ENCODE data around the gene CTTN.

Gene CTTN

GRCh38 chr11:70456921-70457532 lies 58.7 kb downstream of the CTTN start:
- no peak for DNase-seq

DNA sequence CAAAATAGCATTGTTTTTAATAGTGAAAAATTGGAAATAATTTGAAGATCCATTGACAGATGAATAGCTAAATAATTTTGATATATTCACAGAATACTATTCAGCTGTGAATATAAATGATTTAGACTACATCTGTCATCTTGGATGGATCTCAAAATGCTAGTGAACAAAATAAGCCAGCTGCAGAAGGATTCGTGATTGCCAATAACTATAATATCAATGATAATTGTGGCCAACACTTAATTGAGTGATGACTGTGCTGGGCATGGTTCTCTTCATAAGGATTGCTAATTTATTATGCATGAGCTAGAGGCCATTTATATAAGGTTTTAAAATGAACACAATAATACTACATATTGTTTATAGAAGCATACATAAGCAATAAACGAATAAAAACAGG lies 60.4 kb downstream of the CTTN start:
- DNase-seq = no peak

GRCh38 chr11:70460111-70460510 lies 61.8 kb downstream of the CTTN start:
- DNase-seq = no peak

DNA sequence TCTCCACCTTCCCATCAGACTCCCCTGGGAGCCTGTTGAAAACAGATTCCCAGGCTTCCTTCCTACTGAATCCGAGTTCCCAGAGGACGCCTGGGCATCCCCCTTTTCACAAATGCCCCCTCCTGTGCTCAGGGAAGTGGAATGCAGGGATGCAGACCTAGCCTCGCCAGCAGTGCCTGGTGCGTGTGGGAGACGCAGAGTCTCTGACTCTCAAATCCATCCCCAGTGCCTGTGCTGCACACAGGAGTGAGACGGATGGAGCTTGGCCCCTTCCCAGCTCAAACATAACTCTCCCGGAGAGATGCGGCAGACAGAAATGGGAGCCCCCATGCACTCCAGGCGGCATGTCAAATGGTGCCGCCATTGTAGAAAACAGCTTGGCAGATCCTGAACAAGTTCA lies 62.6 kb downstream of the CTTN start:
- DNase-seq = no peak

GRCh38 chr11:70462818-70463477 lies 64.6 kb downstream of the CTTN start:
- DNase-seq = no peak

DNA sequence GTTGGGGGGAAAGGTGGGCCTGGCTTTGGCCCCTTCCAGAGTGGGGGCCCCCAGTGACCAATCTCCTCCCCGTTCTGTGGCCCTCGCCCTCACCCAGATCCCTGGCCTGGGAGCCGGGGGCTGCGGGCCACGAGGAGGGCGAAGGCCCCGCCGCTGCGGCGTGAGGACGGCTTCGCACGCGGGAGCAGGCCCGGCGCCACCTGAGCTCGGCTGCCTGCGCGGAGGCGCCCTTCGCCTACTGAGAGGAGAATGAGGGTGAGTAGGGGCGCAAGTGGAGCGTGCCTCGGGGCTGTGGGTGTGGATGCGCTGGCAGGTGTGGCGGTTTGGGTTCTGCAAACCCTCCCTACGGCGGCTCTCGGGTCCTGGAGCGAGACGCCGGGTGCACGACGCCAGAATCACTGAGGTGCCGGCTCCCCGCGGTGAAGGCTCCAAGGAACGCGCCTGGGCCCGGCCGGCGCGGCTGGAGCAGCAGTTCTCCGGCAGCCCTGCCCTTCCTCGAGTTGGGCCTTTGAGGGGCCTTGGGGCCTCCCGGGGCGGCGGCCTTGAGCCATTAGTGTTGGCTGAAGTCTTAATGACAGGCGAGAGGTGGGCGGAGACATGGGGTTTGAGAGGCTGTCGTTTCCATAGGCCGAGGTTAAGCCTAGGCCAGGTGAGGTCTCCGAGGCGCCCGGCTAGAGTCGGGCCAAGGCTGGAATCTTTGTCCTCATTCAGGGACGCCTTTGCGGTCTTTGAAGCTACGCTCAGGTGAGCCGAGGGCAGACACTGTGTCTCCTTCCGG lies 65.3 kb downstream of the CTTN start:
- no peak for DNase-seq

GRCh38 chr11:70464509-70465361 lies 66.4 kb downstream of the CTTN start:
- DNase-seq = no peak

DNA sequence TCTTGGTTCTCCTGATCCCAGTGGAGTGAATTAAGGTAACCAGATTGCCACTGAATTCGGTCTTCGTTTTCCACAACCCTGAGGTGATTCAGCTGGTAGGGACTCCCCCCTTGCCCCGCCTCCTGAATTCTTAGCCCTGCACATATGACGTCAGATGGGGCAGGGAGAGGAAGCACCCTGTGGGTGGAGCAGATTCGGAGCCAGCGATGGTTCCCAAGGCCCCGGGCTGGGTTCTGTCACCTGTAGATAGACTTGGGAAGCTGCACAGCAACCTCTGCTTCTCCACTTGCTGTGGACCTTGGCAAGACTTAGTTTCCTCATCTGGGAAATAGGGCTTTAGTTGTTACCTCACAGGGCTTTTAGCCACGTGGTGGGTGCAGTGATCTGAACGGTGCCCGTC lies 67.8 kb downstream of the CTTN start:
- peak; percentile 33 for DNase-seq

DNA sequence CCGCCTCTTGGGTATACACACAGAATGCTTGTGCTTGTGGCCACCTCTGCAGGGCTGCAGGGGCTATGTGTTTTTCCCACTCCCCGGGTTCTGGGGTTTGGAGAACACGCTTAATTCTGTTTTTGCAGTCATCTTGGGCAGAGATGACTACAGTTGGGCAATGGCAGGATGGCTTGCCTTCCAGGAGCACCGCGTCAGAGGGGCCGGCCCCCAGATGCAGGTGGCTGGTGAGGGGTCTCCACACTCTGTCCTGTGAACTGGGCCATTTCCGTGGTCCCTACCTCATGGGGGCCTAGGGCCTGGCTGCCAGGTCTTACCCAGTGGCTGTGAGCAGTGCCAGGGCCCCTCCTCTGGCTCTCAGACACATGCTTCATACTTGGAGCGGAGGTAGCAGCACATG lies 68.3 kb downstream of the CTTN start:
- DNase-seq = no peak

DNA sequence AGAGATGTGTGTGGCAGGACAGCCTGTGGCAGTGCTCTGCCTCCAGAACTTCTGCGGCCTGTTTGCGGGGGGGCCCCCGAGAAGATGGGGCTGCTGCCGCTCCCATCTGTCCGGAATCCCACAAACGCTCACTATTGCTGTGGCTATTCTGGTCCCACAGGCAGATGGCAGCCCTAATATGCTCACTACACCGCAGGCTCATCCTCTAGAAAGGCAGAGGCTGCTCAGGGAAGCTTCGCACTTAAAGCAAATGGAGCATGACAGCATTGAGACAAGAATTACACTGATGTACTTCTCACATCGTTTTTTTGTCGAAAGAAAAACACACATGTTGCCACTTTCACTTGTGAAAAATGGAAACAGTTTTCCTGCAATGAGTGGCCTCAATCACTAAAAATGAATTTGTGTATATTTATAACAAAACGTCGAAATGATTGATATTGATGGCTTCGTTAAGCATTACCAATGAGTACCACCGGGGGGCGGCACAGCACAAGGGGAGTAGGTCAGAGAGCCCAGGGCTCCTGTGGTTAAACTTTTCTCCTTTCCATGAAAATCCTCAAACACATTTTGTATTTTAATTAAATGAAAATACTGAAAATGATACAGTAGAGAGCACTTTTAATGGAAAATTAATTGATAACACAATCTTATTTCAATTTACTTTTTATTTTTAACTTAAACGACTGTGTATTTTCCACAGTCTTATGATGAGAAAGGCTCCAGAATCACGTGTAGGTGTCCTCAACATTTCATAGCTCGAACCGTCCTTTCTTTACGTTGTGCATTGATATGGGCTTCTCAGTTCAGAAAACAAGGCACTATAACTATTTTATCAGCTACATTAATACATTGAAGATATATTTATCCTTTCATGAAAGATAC lies 69.1 kb downstream of the CTTN start:
- DNase-seq = peak; percentile 45

DNA sequence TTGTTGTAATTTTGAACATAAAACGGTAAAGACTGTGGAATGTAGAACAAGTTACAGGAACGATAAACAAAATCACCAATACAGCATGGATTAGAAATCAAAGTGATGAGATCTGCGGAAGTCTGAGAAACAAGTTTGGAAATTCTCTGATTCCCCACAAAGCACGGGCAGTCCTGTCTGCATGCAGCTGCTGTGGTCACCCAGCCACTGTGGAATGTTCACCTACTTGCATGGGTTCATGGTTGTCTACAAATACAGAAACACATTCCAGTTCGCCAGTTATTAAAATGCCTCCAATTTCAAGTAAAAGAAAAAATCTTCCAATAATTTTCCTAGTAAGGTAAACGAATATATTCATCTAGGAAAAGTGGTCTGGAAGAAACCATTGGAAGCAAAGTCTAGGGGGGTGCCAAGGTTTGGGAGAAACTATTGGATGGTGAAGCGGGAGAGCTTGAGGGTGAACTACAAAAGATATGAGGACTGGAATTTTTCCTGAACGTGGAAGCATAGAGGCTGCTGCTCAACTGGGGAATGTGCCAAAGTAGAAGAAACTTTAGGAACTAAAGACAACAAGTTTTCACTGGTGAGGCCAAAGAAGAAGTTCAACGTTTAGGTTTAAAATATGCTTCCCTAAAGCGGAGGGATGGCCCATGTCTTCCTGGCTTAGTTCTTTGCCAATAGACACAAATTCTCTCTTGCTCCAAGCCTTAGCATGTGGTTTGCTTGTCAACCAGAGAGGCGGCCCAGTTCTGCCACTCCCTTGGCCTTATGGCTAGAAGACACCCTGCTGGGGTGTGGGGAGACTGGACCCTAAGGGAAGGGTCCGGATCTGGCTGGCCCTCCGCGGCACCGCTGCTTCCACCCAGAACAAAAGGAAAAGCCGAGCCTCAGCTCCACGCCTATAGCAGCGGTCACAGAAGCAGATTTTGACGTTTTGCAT lies 70.2 kb downstream of the CTTN start:
- no peak for DNase-seq

- DNase-seq = no peak
Measured at GRCh38 chr11:70470127-70470526, 71.8 kb downstream of the CTTN start.

DNA sequence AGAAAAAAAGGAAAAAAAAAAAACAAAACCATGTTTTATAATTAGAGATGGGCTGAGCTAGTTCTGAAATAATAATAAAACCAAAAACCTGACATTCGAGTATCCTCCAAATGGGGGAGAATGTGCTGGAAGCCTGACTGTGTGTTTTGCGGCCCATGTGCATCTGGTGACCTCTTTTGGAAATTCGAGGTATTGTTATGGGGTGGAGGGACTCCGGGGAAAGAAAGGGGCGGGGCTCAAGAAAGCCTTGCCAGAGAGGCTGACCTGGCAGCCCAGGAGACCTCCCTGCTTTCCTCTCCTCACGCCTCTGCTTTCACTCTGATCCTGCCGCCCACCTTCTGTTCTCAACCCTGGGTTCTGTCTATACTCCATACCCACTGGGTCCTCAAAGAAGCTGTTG lies 72.9 kb downstream of the CTTN start:
- DNase-seq = peak; percentile 36

GRCh38 chr11:70472240-70472639 lies 73.9 kb downstream of the CTTN start:
- DNase-seq = no peak

GRCh38 chr11:70473186-70473872 lies 75.0 kb downstream of the CTTN start:
- no peak for DNase-seq

DNA sequence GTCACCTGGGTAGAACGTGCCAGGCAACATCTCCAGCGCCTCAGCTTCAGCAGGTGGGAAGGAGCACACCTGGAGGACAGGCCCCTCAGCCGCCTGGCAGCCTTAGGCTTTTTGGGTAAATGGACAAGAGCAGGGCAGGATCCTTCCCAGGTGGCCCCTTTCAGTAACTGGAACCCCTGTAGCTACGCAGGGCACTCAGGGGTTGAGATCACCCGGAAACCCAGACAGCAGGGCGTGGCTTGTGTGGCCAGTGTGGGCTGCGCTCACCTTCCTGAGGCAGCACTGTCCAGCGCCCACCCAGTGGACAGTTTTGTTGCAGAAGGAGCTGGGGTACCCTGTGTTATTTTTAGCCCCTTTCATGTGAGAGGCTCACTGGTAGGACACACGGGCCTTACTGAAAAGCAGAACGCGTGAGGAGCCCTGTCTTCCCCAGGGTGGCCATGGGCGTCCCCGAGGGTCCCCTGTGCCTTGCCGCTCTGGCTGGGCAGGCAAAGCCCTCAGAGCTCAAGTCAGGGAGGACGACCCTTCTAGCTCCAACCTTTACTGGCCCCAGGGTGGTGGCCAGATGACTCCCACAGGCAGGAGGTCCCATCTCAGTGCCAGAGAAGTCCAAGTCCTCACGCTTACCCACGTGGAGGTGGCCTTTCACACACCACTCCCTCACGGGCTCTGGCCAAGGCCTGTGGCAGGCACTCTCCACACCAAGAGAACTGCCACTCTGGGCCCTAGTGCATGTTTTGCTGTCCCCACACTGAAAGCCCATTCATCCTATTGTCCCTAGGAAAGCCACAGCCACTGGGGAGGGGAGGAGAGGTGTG lies 75.8 kb downstream of the CTTN start:
- no peak for DNase-seq

DNA sequence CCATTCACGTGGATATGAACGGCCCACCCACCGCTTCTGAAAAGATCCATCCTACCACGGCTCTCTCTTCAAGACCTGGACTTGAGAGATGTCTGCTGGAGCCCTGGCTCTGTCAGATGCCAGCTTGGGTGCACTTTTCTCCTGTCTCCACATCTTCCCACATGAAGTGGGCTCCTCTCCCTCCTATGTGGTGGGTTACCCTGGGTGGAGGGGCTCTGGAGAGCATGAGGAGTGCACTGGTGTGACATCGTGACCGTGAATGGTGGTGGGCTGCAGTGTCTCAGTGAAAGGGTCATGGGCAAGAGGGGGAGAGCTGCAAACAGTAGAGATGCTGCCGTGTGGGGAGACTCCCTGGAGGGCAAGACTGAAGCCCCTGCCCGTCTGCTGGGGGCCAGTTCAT lies 76.4 kb downstream of the CTTN start:
- no peak for DNase-seq

DNA sequence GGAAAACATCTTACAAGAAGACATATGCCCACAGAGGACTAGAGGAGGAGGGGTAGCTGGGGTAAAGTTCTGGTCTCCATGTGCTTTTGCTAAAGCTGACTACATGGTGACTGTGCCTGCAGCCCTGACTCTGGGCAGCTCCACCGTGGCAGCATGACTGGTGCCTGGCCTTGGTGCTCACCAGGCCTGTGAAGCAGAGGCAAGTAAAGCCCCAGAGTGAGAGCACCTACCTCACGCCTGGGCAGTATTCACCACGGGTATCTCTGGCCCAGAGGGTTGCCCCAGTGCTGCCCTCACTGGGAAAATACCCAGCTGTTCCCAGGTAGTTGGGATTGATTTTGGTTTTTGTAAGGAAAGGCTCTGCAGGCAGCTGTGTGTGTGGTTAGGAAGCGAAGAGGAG lies 78.3 kb downstream of the CTTN start:
- DNase-seq = no peak

- no peak for DNase-seq
Measured at GRCh38 chr11:70477176-70477575, 78.8 kb downstream of the CTTN start.

DNA sequence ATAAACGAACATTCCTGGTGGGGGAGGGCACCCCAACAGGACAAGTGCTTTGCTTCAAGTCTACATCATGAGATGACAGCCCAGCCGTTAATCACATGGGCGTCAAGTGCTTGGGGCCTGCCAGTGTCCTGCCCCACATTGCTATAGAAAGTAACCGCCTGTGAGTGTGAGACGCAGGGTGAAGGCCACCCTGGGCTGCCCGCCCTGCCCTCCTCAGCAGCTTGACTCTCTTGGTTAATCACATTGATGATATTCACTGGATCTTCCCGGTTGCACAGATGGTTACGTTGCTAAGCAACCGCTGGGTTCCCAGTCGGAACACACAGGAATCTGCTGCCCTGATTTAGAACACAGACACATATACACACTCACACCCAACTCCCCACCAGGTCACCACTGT lies 79.3 kb downstream of the CTTN start:
- DNase-seq = no peak
